ENCODE data around the gene CTDSP2.

The CTDSP2 gene, protein sequence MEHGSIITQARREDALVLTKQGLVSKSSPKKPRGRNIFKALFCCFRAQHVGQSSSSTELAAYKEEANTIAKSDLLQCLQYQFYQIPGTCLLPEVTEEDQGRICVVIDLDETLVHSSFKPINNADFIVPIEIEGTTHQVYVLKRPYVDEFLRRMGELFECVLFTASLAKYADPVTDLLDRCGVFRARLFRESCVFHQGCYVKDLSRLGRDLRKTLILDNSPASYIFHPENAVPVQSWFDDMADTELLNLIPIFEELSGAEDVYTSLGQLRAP

DNA sequence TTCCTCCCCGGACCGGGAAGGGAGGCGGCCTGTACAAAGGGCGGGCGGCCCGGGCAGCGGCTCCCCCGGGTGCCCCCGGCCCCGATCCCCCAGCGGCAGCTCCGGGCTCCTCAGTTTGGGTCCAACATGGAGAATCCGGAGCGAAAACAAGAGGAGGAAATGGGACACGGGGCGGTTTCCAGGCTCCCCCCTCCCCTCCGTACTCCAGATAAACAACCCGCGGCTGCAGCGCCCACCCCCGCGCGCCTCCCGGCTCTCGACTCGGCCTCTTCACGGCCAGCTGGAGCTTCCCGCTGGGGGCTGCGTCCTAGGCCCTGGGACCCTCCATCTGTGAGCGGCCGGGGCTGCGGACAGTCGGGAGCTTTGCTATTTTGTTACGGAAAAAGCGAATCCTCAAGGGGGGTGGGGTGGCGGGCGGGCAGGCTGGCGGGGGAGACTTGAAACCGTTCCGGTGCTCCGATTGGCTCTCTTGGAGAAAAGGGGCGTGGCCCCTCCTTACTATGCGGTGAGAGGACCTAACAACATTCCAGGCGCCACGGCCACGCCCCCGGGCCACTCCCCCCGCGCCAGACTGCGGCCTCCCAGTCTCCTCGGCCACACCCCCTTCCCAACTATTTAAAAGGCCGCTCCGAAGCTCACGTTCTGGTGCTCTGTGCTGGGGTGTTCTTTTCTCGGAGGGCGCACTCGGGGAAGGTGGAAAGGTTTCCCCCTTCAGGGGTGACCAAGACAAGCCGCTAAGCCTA is at the start of gene CTDSP2:
CTDSP2 (minus strand) TSS at position 153 of the 743 bp plus-strand sequence. CDS start 294 bp downstream, outside the sequence.
- Histone ChIP-seq H3K9me2 (replicated peaks; ENCODE audit: control insufficient read depth, low read length) (no peaks in the 10 kb centered on the region), H3K4me2 (ENCODE audit: low read length) (peak within 1 kb of the TSS; percentile 72), H3K4me3 (ENCODE audit: low read length) (peak within 1 kb of the TSS; percentile 86), H3K27me3 (ENCODE audit: control insufficient read depth, low read length) (peaks cover 27% of the 10 kb centered on the region), H3K36me3 (ENCODE audit: control insufficient read depth, low read length) (peaks cover 7% of the 10 kb centered on the region; the same call in 1 of the 2 replicates), H3K9me3 (ENCODE audit: control insufficient read depth, insufficient read depth, low read length) (no peaks in the 10 kb centered on the region), H4K20me1 (ENCODE audit: control insufficient read depth, insufficient read depth, low read depth, low read length) (peaks cover 21% of the 10 kb centered on the region), H3K4me1 (ENCODE audit: control insufficient read depth, low read length) (peaks cover 46% of the 10 kb centered on the region), H3K27ac (ENCODE audit: low read depth, low read length) (peak within 1 kb of the TSS; percentile 79), H3F3A (ENCODE audit: control insufficient read depth, insufficient read depth) (0 out of 2 replicates have a peak, but pooled peaks cover 3% of the 10 kb centered on the region), H3K79me2 (ENCODE audit: control insufficient read depth, low read length) (peaks cover 45% of the 10 kb centered on the region)
- no peak for TF ChIP-seq CTCF (IDR thresholded peaks at IDR 0.05; ENCODE audit: low read depth, low read length, poor library complexity, severe bottlenecking)
- no peak for TF ChIP-seq EZH2phosphoT487 (IDR thresholded peaks at IDR 0.05; ENCODE audit: borderline replicate concordance, low read length)

DNA sequence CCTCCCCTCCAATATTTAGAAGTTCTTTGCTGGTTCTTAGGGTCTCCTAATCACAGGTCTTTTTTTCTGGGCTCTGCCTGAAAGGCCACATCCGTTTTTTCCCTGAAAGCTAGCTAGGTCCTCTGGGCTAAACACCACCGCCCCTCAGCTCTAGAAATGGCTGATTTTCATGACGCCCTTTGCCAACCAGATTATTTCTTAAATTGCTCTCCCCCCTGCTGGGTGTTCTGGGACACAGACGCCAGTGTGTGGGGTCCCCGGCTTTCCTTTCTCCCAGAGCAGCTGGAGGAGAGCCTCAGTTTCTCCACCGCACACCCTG is 49.5 kb upstream of the CTDSP2 start:
- no peak overlapping the region for H3K27ac ChIP-seq (ENCODE audit: low read depth, low read length)
- peaks cover 75% of the 10 kb centered on the region for H3K4me1 ChIP-seq (ENCODE audit: control insufficient read depth, low read length)
- H3K9me3 ChIP-seq (ENCODE audit: control insufficient read depth, insufficient read depth, low read length) = no peaks in the 10 kb centered on the region
- H3K4me2 ChIP-seq (ENCODE audit: low read length) = peak overlapping the region; percentile 63
- H3K79me2 ChIP-seq (ENCODE audit: control insufficient read depth, low read length) = no peaks in the 10 kb centered on the region
- H3F3A ChIP-seq (ENCODE audit: control insufficient read depth, insufficient read depth) = peaks cover 11% of the 10 kb centered on the region
- H4K20me1 ChIP-seq (ENCODE audit: control insufficient read depth, insufficient read depth, low read depth, low read length) = no peaks in the 10 kb centered on the region
- H3K27me3 ChIP-seq (ENCODE audit: control insufficient read depth, low read length) = peaks cover 28% of the 10 kb centered on the region
- H3K9me2 ChIP-seq (replicated peaks; ENCODE audit: control insufficient read depth, low read length) = no peaks in the 10 kb centered on the region
- TF ChIP-seq CTCF (IDR thresholded peaks at IDR 0.05; ENCODE audit: low read depth, low read length, poor library complexity, severe bottlenecking) (no peak), EZH2phosphoT487 (IDR thresholded peaks at IDR 0.05; ENCODE audit: borderline replicate concordance, low read length) (no peak)
- H3K36me3 ChIP-seq (ENCODE audit: control insufficient read depth, low read length) = no peaks in the 10 kb centered on the region
- H3K4me3 ChIP-seq (ENCODE audit: low read length) = peak overlapping the region; percentile 51

GRCh38 chr12:57895389-57896114 is 49.0 kb upstream of the CTDSP2 start:
- Histone ChIP-seq H3K9me2 (replicated peaks; ENCODE audit: control insufficient read depth, low read length) (no peaks in the 10 kb centered on the region), H3K4me3 (ENCODE audit: low read length) (no peak overlapping the region), H4K20me1 (ENCODE audit: control insufficient read depth, insufficient read depth, low read depth, low read length) (no peaks in the 10 kb centered on the region), H3K27me3 (ENCODE audit: control insufficient read depth, low read length) (peaks cover 28% of the 10 kb centered on the region), H3F3A (ENCODE audit: control insufficient read depth, insufficient read depth) (peaks cover 11% of the 10 kb centered on the region), H3K79me2 (ENCODE audit: control insufficient read depth, low read length) (no peaks in the 10 kb centered on the region), H3K4me2 (ENCODE audit: low read length) (peak overlapping the region; percentile 16), H3K9me3 (ENCODE audit: control insufficient read depth, insufficient read depth, low read length) (no peaks in the 10 kb centered on the region), H3K4me1 (ENCODE audit: control insufficient read depth, low read length) (peaks cover 75% of the 10 kb centered on the region), H3K36me3 (ENCODE audit: control insufficient read depth, low read length) (no peaks in the 10 kb centered on the region), H3K27ac (ENCODE audit: low read depth, low read length) (no peak overlapping the region)
- no peak for TF ChIP-seq EZH2phosphoT487 (IDR thresholded peaks at IDR 0.05; ENCODE audit: borderline replicate concordance, low read length)
- TF ChIP-seq CTCF (IDR thresholded peaks at IDR 0.05; ENCODE audit: low read depth, low read length, poor library complexity, severe bottlenecking) = no peak
